Fibroblast of skin of back (primary cell): Measurements from ENCODE around the gene SLC8A3.

Source experiments
- DNase-seq: peaks from one replicate; pipeline ENCODE4 v3.0.0-alpha.2; 2013

SLC8A3 gene

GRCh38 chr14:70061108-70061507 lies 127.6 kb downstream of the SLC8A3 start:
- DNase-seq: no peak

GRCh38 chr14:70059545-70059944 lies 129.2 kb downstream of the SLC8A3 start:
- no peak for DNase-seq

GRCh38 chr14:70057519-70058136 lies 131.1 kb downstream of the SLC8A3 start:
- no peak for DNase-seq

- DNase-seq: peak; percentile 36
These were observed 135.8 kb downstream of the SLC8A3 start for GRCh38 chr14:70052990-70053389.

GRCh38 chr14:70050136-70050535 lies 138.6 kb downstream of the SLC8A3 start:
- no peak for DNase-seq

GRCh38 chr14:70049605-70050004 lies 139.1 kb downstream of the SLC8A3 start:
- DNase-seq: no peak

- no peak for DNase-seq
These were observed 140.5 kb downstream of the SLC8A3 start for GRCh38 chr14:70048313-70048654.

GRCh38 chr14:70047598-70048312 lies 141.0 kb downstream of the SLC8A3 start:
- DNase-seq: no peak

GRCh38 chr14:70045844-70046535 lies 142.8 kb downstream of the SLC8A3 start:
- DNase-seq: peak; percentile 54

GRCh38 chr14:70045310-70045709 lies 143.4 kb downstream of the SLC8A3 start:
- DNase-seq: no peak

- DNase-seq: no peak
These were observed 145.8 kb downstream of the SLC8A3 start for GRCh38 chr14:70043001-70043400.

- DNase-seq: no peak
These were observed 152.1 kb downstream of the SLC8A3 start for GRCh38 chr14:70036665-70037064.

GRCh38 chr14:70034257-70034656 lies 154.5 kb downstream of the SLC8A3 start:
- no peak for DNase-seq

- no peak for DNase-seq
These were observed 155.2 kb downstream of the SLC8A3 start for GRCh38 chr14:70033561-70033960.

- DNase-seq: no peak
These were observed 155.6 kb downstream of the SLC8A3 start for GRCh38 chr14:70033116-70033515.

- peak; percentile 6 for DNase-seq
These were observed 156.3 kb downstream of the SLC8A3 start for GRCh38 chr14:70032447-70032846.

- no peak for DNase-seq
These were observed 156.7 kb downstream of the SLC8A3 start for GRCh38 chr14:70032016-70032415.

GRCh38 chr14:70029296-70030132 lies 159.2 kb downstream of the SLC8A3 start:
- DNase-seq: no peak

- DNase-seq: peak; percentile 39
These were observed 160.8 kb downstream of the SLC8A3 start for GRCh38 chr14:70027785-70028428.

GRCh38 chr14:70023871-70024270 lies 164.9 kb downstream of the SLC8A3 start:
- no peak for DNase-seq

- DNase-seq: no peak
These were observed 165.8 kb downstream of the SLC8A3 start for GRCh38 chr14:70022771-70023445.
